AG04449 (cell line): Measurements from ENCODE around the gene TRAIP.
"Not testable (repeated sequence)": the region's sequence is repeated elsewhere in the genome, so short reads cannot be mapped to it uniquely, and the experiment has no call there.

ENCODE experiments used
- CTCF ChIA-PET: fragments of 350-600 bp; formaldehyde crosslinking; extraction: SDS; loops from one replicate; lab custom pipeline; 2021; ENCODE audit warnings: antibody characterized with exemption; lab: Yijun Ruan, JAX
- POLR2A ChIA-PET: fragments of 400-600, 350-600 bp; formaldehyde crosslinking; extraction: SDS; loops from one replicate; lab custom pipeline; 2020; ENCODE audit warnings: antibody characterized with exemption, inconsistent platforms; lab: Yijun Ruan, JAX
- DNase-seq: peaks from one replicate; pipeline ENCODE4 v3.0.0-alpha.2; 2010; ENCODE audit warnings: low read depth, low spot score
- H3K4me3 ChIP-seq: 2 replicates; pipeline ENCODE4 v1.5.1; 2011; ENCODE audit warnings: low read depth, mild to moderate bottlenecking, control low read depth, low read length
- TF ChIP-seq, protein P1 (sequence below): IDR thresholded peaks from one replicate; pipeline ENCODE4 v1.5.1; 2011; ENCODE audit warnings: mild to moderate bottlenecking, moderate library complexity, low read length, control low read depth, inconsistent platforms; ENCODE audit not compliant: insufficient read depth; ENCODE audit errors: missing control alignments

The TRAIP gene

GRCh38 chr3:49841126-49841696 lies 15.2 kb downstream of the TRAIP start:
- no peak for DNase-seq
- POLR2A ChIA-PET: interaction anchor here (0.9 kb wide), 1 partner anchor 38 kb away, joined by 4 read pairs; the partner anchor contains the start of gene INKA1
- TF ChIP-seq, protein P1, sequence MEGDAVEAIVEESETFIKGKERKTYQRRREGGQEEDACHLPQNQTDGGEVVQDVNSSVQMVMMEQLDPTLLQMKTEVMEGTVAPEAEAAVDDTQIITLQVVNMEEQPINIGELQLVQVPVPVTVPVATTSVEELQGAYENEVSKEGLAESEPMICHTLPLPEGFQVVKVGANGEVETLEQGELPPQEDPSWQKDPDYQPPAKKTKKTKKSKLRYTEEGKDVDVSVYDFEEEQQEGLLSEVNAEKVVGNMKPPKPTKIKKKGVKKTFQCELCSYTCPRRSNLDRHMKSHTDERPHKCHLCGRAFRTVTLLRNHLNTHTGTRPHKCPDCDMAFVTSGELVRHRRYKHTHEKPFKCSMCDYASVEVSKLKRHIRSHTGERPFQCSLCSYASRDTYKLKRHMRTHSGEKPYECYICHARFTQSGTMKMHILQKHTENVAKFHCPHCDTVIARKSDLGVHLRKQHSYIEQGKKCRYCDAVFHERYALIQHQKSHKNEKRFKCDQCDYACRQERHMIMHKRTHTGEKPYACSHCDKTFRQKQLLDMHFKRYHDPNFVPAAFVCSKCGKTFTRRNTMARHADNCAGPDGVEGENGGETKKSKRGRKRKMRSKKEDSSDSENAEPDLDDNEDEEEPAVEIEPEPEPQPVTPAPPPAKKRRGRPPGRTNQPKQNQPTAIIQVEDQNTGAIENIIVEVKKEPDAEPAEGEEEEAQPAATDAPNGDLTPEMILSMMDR: peak; percentile 46
- no peak overlapping the region for H3K4me3 ChIP-seq
- CTCF ChIA-PET: interaction anchor here (1.0 to 19.5 kb wide), 14 partner anchors 7 to 348 kb away, joined by 3 to 507 read pairs (median 10); partner anchors contain the start of genes CDHR4, INKA1, IP6K1 and TRAIP

DNA sequence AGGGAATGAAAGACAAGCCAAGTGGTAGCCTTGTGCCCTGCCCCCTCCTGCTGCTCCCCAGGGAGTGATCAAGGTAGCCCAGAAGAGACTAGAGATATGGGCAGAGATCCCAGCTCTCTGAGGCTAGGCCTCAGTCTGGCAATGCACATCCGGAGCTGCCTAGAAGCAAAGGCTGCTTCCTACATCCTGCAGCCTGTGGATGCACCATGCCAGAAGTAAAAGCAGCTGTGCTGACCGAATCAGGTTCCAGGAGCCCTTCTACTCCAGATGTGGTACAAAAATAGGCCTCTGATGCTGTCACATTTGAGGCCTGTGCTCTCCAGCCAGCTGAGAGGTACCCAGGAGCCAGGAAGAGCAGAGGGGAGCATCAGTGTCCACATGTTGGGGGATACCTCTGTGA lies 16.0 kb downstream of the TRAIP start:
- ChIA-PET POLR2A (interaction anchor here (0.9 kb wide), 1 partner anchor 37 kb away, joined by 4 read pairs; the partner anchor contains the start of gene INKA1), CTCF (interaction anchor here (1.0 to 19.5 kb wide), 12 partner anchors 10 to 301 kb away, joined by 3 to 507 read pairs (median 12); partner anchors contain the start of genes CDHR4, INKA1, IP6K1 and TRAIP)
- TF ChIP-seq, protein P1: no peak
- H3K4me3 ChIP-seq: no peak overlapping the region
- no peak for DNase-seq

GRCh38 chr3:49839193-49839809 lies 17.1 kb downstream of the TRAIP start:
- DNase-seq: peak; percentile 19
- TF ChIP-seq, protein P1: peak; percentile 83
- H3K4me3 ChIP-seq: no peak overlapping the region
- CTCF ChIA-PET: interaction anchor here (0.6 to 19.5 kb wide), 55 partner anchors 10 to 350 kb away, joined by 3 to 507 read pairs (median 6); partner anchors contain the start of genes CDHR4, INKA1, IP6K1 and MON1A
- POLR2A ChIA-PET: interaction anchor here (0.7 to 1.7 kb wide), 3 partner anchors 13 to 36 kb away, joined by 3 to 5 read pairs (median 3); partner anchors contain the start of gene INKA1

DNA sequence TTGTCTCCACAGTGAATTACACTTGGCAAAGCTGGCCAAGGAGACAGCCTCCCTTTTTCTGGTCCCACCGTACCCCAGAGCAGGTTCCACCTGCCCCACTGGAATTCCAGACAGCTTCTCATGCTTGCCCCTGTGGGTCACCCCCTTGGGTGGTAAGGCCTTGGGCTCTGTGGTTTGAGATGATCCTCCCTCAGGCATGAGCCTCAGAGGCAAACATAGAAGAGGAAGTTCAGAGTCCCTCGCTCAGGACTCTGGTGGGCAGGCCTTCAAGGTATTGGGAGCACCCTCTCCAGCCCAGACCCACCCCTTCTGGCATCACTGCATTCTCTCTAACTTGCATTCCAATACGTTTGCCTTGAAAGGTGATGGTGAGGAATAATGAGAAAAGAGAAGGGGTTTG lies 25.0 kb downstream of the TRAIP start:
- ChIA-PET POLR2A (no interaction called here), CTCF (interaction anchor here (8.4 to 19.5 kb wide), 2 partner anchors 8 to 27 kb away, joined by 107 to 507 read pairs; partner anchors contain the start of genes CDHR4 and INKA1)
- H3K4me3 ChIP-seq: no peak overlapping the region
- TF ChIP-seq, protein P1: no peak
- DNase-seq: no peak

- POLR2A ChIA-PET: interaction anchor here (0.5 kb wide), 1 partner anchor 13 kb away, joined by 3 read pairs; no protein-coding TSS in a partner anchor
- TF ChIP-seq, protein P1: no peak
Measured at GRCh38 chr3:49826016-49826415, 30.3 kb downstream of the TRAIP start.

DNA sequence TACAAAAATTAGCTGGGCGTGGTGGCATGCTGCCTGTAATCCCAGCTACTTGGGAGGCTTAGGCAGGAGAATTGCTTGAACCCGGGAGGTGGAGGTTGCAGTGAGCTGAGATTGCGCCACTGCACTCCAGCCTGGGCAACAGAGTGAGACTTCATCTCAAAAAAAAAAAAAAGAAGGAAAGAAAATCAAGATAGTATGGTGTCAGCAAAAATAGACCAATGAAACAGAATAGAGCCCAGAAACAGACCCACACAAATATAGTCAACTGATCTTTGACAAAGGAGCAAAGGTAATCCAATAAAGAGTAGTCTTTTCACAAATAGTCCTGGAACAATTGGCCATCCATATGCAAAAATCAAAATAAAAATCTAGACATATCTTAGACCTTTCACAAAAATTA lies 33.2 kb downstream of the TRAIP start:
- CTCF ChIA-PET: interaction anchor here (1.2 to 1.5 kb wide), 3 partner anchors 9 to 20 kb away, joined by 3 to 11 read pairs (median 3); partner anchors contain the start of gene INKA1
- DNase-seq, POLR2A ChIA-PET, H3K4me3 ChIP-seq: not testable (repeated sequence)

More at GRCh38 chr3:49826016-49826415, 30.3 kb downstream of the TRAIP start:
- CTCF ChIA-PET: interaction anchor here (0.6 to 19.5 kb wide), 5 partner anchors 9 to 125 kb away, joined by 3 to 507 read pairs (median 8); partner anchors contain the start of genes CDHR4 and INKA1
- no peak for DNase-seq
- H3K4me3 ChIP-seq: no peak overlapping the region
